ENCODE measurements around the gene OSBPL10.

DNA sequence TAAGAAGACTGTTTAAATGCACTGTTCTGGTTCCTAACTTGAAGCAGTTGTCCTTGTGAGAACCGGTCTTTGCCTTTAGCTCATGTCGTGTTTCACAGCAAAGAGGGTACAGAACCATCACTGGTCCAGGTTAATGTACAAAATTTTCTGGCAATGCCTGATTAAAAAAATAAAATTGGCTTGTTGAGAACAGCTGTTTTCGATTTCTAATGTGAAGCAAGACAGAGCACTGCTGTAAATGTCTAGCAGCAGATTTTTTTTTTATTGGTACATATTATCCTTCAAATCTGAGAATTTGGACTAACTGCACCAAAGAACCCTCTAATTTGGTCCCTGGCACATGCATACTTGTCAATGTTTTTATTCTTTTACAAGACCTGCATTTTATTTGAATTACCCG, 345.0 kb downstream of the OSBPL10 start:
- TF ChIP-seq, protein P1, sequence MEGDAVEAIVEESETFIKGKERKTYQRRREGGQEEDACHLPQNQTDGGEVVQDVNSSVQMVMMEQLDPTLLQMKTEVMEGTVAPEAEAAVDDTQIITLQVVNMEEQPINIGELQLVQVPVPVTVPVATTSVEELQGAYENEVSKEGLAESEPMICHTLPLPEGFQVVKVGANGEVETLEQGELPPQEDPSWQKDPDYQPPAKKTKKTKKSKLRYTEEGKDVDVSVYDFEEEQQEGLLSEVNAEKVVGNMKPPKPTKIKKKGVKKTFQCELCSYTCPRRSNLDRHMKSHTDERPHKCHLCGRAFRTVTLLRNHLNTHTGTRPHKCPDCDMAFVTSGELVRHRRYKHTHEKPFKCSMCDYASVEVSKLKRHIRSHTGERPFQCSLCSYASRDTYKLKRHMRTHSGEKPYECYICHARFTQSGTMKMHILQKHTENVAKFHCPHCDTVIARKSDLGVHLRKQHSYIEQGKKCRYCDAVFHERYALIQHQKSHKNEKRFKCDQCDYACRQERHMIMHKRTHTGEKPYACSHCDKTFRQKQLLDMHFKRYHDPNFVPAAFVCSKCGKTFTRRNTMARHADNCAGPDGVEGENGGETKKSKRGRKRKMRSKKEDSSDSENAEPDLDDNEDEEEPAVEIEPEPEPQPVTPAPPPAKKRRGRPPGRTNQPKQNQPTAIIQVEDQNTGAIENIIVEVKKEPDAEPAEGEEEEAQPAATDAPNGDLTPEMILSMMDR (conservative IDR thresholded peaks at IDR 0.05; ENCODE audit: low read length) = no peak
- TF ChIP-seq EZH2phosphoT487 (IDR thresholded peaks at IDR 0.05; ENCODE audit: borderline replicate concordance) = no peak

All from Loucy (cell line).